HG02885 (cell line): Measurements from ENCODE around the gene SAMMSON.

Experiments
- ATAC-seq: cut with Tn5 transposase; IDR thresholded peaks from one replicate; pipeline ENCODE4 v1.9.1; 2021; ENCODE audit warnings: mild to moderate bottlenecking; ENCODE audit not compliant: unreplicated experiment, poor library complexity

The SAMMSON gene

DNA sequence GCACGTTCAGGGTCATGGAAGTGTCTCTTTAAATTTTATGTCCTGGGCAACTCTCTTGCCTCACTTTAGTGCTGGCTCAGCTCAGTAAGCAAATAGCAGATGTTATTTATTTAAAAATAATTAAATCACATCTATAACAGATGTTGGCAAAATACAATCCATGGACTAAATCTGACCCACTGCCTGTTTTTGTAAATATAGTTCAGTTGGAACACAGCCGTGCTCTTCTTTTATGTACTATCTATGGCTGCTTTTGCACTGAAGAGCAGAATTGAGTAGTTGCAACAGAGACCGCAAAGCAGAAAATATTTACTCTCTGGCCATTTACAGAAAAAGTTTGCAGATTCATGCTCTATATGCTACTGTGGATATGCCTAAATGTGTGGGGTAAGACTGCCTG is 79.2 kb downstream of the SAMMSON start:
- ATAC-seq: no peak

DNA sequence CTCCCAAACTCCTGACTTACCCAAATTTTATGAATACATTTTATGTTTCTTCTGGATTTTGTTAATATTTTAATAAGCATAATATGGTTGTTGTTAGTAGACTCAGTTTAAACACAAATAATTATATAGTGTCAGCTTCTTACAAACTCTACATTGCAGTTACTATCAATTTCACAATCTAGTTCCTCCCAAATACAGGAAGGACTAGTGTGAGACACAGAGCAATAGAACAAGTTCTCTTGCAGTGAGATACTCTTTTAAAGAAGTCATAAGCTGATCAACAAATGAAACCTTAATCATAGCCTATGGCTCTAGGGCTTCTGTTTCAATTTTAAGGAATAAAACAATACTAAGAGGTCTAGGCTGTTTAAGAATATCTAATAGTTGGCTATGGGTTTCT is 86.1 kb downstream of the SAMMSON start:
- no peak for ATAC-seq

DNA sequence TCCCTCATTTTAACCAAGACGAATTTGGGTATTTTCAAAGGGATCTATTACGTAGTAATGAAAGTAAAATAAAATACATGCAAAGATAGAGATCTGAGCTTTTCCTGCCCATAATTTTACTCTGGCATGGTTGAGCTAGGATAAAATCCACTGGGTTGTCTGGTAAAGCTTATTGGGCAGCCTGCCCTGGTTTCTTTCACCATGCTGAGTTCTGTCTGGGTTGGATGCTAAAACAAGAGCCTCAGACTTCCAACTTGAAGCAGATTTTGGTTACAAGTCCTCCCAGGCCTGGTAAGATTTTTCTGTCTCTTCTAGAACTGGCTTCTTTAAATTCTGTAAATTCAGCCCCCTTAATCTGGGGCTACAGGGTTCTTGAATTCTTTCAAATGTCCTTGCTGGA is 86.8 kb downstream of the SAMMSON start:
- ATAC-seq: no peak

DNA sequence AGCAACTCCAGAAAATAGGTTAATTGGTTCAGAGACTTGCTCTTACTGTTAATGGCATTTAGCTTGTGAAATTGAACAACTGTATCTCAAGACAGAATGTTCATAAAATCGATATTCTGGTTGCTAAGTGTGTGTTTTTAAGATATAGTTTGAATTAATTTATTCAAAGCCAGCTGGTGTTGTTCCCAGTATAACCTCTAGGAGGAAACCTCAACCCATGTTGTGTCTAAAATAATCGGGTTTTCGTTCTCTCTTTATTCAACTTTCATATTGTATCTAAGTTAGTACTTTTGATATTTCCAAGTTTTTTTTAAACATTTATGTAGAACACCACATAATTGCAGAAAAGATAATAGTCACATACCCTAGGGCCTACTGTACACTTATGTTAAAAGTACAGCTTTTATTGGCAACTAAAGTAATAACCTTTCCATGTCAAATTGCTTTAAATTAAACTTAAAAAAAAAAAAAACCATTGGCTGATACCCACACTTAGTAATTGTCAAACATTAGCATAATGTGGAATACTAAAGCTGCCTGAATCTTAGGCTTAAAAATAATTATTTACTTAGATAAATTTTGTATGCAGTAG is 90.9 kb downstream of the SAMMSON start:
- ATAC-seq: peak; percentile 63

DNA sequence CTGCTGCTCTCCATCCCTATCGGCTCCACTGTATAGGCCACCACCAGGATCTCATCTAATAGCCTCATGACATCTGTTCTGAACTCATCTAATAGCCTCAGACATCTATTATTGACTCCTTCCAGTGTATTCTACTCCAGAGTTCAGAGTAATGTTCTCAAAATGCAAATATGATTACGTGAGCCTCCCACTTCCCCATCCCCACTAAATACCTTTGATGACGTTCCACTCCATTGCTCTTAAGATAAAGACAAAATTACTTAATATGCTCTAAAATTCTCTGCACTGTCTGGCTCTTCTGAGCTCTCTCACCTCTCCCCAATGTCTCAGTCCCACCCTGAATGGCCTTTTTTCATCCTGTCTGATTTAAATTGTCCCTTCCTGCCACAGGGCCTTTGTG is 94.7 kb downstream of the SAMMSON start:
- ATAC-seq: peak; percentile 29

DNA sequence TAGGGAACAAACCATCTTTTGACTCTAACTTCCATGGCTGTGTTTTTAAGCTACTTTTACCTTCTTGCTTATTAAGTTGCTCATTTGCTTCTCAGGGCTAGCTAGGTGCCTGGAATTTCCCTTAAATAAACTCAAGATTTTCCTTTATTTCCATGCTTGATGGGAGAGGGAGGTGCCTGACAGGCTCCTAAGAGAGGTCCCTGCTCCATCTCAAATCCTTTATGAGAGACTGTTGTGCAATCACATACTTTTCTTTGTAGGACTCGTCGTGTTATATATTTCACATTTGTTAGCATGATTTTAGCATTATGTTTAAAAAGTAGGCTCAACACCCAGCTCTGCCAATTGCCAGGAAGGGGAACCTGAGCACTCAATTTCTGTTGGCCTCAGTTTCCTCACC is 95.7 kb downstream of the SAMMSON start:
- ATAC-seq: no peak

DNA sequence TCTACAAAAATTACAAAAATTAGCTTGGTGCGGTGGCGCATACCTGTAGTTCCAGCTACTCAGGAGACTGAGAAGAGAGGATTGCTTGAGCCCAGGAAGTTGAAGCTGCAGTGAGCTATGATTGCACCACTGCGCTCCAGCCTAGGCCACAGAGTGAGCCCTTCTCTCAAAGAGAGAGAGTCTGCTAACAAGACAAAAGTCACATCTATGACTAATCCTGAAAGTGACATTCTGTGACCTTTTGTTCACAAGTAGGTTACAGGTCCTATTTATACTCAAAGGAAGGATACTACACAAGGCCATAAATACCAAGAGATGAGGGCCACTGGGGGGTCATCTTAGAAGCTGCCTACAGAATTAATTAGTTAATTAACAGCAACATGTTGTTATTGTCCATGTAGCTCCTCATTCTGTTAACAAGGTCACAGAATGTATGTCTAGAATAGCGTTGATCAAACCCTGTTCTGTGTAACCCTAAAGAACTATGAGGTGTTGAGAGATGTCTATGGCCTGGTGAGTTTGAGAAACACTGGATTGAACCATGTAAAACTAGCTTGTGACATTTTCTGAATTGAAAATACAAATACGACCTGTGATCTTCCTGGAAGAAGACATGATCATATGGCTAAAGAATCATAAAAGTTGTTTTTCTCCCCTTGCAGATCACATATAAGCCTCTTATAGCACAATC is 97.0 kb downstream of the SAMMSON start:
- peak; percentile 98 for ATAC-seq

DNA sequence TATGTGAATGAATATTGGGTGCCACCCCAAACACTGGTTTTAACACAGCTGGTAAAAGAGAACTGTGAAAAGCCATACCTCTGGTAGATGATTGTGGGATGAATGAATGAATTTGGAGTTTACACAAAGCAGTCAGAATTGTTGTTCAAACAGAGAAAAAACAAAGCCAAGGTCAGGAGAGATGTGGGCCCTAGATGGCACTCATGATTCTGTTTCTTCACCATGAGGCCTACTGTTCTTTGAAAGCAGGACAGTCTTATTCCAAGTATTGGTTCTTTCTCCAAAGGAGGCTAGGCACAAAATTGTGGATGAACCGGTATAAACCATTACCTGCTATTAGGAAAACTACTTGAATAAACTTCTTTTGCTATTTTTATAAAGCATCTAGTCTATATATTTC is 97.6 kb downstream of the SAMMSON start:
- no peak for ATAC-seq

DNA sequence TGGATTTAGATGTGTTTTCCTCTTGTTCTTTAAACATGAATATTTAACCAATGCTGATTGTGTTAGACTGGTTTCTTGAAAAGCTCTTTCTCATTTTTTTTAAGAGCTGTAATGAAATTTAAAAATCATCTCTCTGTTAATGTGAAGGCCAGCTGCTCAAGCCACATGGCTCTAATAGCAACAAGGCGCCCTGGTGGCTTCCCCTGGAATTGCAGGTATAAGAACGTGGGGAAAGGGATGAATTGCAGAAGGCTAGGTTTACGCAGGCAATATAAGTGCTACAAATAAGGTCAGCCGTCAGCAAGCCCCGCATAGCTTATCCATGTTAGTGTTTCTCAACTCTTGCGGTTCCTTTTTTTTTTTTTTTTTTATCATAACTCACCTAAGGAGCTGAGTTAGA is 108.5 kb downstream of the SAMMSON start:
- ATAC-seq: peak; percentile 91

DNA sequence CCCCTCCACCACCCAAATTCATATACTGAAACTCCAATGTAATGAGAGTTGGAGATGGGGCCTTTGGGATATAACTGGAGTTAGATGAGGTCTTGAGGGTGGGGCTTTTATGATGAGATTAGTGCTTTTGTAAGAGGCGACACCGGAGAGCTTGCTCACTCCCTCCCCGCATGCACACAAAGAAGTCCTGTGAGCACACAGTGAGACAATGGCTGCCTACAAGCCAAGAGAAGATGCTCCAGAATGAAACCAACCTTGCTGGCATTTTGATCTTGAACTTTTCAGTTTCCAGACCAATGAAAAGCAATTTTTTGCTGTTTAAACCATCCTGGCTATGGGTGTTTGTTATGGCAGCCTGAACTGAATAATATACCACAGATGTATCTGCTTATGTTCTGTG is 109.0 kb downstream of the SAMMSON start:
- ATAC-seq: no peak

DNA sequence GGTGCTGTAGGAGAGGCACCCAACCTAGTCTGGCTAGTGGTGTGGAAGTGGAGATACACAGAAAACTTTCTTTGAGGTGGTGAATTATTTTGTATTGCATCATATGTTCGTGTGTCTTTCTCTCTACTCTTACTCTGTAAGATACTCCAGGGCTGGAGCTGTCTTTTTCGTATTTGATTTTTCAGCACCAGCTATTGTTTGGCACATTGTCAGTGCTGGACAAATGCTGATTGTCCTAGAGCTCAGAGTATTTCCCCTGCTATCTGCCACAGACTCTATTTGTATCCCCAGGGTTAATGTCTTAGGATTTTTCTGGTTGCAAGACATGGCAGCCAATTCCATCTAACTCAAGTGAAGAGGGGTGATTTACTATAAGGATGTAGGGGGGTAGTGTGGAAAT is 110.5 kb downstream of the SAMMSON start:
- ATAC-seq: no peak

DNA sequence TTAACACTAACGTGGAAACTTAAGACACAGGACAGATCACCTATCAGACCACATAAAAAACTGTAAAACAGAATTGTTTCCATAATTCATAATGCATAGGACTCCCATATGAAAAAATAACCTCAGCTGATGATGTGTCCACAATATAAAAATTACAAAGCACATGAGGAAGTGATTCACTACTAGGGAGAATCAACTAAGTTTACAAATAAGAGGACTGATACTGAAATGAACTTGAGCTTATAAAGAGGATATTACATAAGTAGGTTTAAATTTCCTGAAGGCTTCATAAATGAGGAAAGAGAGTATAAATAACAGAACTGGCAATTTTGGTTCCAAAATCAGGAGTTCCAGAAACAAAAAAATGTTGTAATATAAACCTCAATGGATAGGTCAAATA is 111.9 kb downstream of the SAMMSON start:
- no peak for ATAC-seq

DNA sequence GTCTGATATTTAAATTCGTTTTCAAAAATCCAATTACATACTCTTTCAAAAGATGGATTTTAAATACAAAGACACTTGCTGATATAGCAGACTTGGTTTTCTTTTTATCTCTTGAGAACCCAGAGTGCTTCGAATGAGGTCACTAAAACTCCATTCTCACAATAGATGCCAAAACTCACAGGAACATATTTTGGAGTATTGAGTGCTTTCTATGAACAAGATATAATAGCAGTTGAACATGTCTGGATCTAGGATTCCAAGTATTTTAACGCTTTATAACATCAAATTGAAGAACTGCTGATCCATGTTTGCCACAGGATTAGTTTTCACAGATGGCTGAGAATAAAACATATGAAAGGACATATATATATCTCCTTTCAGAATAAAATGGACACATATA is 113.2 kb downstream of the SAMMSON start:
- no peak for ATAC-seq

DNA sequence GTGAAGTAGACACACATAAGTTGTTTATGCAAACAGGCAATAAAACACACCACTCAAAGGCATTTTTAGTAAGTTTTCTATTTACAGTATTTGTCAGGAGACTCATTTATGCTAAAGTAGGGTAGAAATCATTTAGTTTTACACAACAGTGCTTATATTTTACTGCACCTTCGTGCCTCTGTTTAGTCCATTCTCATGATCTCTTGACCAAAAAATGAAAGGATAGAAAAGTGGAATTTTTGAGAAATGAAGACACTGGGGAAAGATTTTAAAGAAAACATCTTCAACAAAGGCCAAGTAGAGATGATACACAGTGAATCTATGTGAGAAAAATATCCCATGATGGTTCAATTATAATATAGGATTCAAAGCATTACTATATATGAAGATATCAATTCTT is 114.9 kb downstream of the SAMMSON start:
- ATAC-seq: no peak

DNA sequence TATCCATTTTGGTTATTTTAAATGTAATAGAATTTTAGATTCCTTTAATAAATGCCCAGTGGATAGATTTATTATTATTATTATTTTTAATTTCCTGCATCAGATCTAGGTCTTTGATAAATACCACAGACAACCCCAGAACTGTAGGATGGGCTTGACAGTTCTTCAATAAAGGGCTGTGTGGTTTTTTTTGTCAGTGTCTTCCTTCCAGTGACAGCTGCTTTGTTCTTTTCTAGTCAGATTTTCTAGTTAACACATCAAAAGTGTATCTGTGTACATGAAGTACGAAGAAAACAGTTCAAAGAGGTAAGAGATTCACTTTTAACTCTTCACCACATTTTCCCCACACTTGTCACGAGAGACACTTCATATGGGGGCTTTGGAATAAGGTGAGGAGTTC is 120.3 kb downstream of the SAMMSON start:
- no peak for ATAC-seq
